Liver (tissue), 9 donors: ENCODE data around the gene TMEM170B. TPM values are rescaled to one million over a fixed set of nuclear protein-coding genes. Genes with fewer than 3 reads are reported as not detected.

ENCODE experiments used
- DNase-seq: peaks from one replicate; pipeline ENCODE4 v3.0.0-alpha.2; 2017; ENCODE audit warnings: low spot score
- H3K27ac ChIP-seq, 2 donors: one replicate each; pipeline ENCODE4 v1.7.0; 2013; ENCODE audit warnings: inconsistent platforms in 2 of 2, low read length in 2 of 2, control low read depth in 1 of 2, low read depth in 1 of 2, mild to moderate bottlenecking in 1 of 2
- H3K27me3 ChIP-seq, 4 donors: one replicate each; pipeline versions ENCODE4 v1.6.1 to v1.7.0; 2013; ENCODE audit warnings: low read length in 3 of 4, inconsistent platforms in 1 of 4, mild to moderate bottlenecking in 1 of 4, moderate library complexity in 1 of 4; ENCODE audit not compliant: control insufficient read depth in 4 of 4, insufficient read depth in 4 of 4
- H3K36me3 ChIP-seq, 4 donors: one replicate each; pipeline versions ENCODE4 v1.6.1 to v1.7.0; 2013; ENCODE audit warnings: low read length in 3 of 4, mild to moderate bottlenecking in 3 of 4, low read depth in 1 of 4, moderate library complexity in 1 of 4; ENCODE audit not compliant: control insufficient read depth in 4 of 4, insufficient read depth in 3 of 4
- H3K4me1 ChIP-seq, 4 donors: one replicate each; pipeline versions ENCODE4 v1.6.1 to v1.7.0; 2013; ENCODE audit warnings: low read length in 3 of 4, mild to moderate bottlenecking in 3 of 4, moderate library complexity in 1 of 4; ENCODE audit not compliant: control insufficient read depth in 4 of 4, insufficient read depth in 4 of 4
- H3K4me3 ChIP-seq, 3 donors: one replicate each; pipeline versions ENCODE4 v1.6.1 to v1.7.0; 2013; ENCODE audit warnings: low read length in 3 of 3, control low read depth in 1 of 3, low read depth in 1 of 3, mild to moderate bottlenecking in 1 of 3
- H3K9ac ChIP-seq, 2 donors: one replicate each; pipeline ENCODE4 v1.7.0; 2013; ENCODE audit warnings: low read length in 2 of 2, mild to moderate bottlenecking in 2 of 2, moderate library complexity in 2 of 2, control low read depth in 1 of 2, low read depth in 1 of 2
- H3K9me3 ChIP-seq, 4 donors: one replicate each; pipeline versions ENCODE4 v1.6.1 to v1.7.0; 2013; ENCODE audit warnings: low read length in 3 of 4; ENCODE audit not compliant: control insufficient read depth in 4 of 4
- EGR1 ChIP-seq, 2 donors: IDR thresholded peaks; 2 replicates each; pipeline ENCODE4 v1.6.1; 2016 to 2018; ENCODE audit warnings: antibody characterized with exemption in 2 of 2, low read depth in 2 of 2
- FOXA1 ChIP-seq: IDR thresholded peaks from 2 replicates; pipeline ENCODE4 v1.6.1; 2016; ENCODE audit warnings: antibody characterized with exemption
- FOXA2 ChIP-seq: IDR thresholded peaks from 2 replicates; pipeline ENCODE4 v1.6.1; 2016; ENCODE audit warnings: antibody characterized with exemption
- GABPA ChIP-seq, 2 donors: IDR thresholded peaks in 1 of 2; conservative IDR thresholded peaks in 1 of 2; 2 replicates each; pipeline ENCODE4 v1.6.1; 2016; ENCODE audit warnings: antibody characterized with exemption in 2 of 2, mild to moderate bottlenecking in 1 of 2, moderate library complexity in 1 of 2
- HNF4A ChIP-seq, 2 donors: conservative IDR thresholded peaks; 2 replicates each; pipeline ENCODE4 v1.6.1; 2016; ENCODE audit warnings: antibody characterized with exemption in 2 of 2, mild to moderate bottlenecking in 2 of 2
- JUND ChIP-seq, 2 donors: IDR thresholded peaks; 2 replicates each; pipeline ENCODE4 v1.6.1; 2016; ENCODE audit warnings: antibody characterized with exemption in 2 of 2
- NR2F2 ChIP-seq: IDR thresholded peaks from 2 replicates; pipeline ENCODE4 v1.6.1; 2016; ENCODE audit warnings: antibody characterized with exemption
- REST ChIP-seq: IDR thresholded peaks from 2 replicates; pipeline ENCODE4 v1.6.1; 2016; ENCODE audit warnings: antibody characterized with exemption, mild to moderate bottlenecking
- RXRA ChIP-seq, 2 donors: IDR thresholded peaks; 2 replicates each; pipeline ENCODE4 v1.6.1; 2017 to 2018; ENCODE audit warnings: antibody characterized with exemption in 2 of 2, mild to moderate bottlenecking in 1 of 2
- SP1 ChIP-seq: IDR thresholded peaks from 2 replicates; pipeline ENCODE4 v1.6.1; 2018; ENCODE audit warnings: antibody characterized with exemption, mild to moderate bottlenecking
- TAF1 ChIP-seq: conservative IDR thresholded peaks from 2 replicates; pipeline ENCODE4 v1.6.1; 2016; ENCODE audit warnings: antibody characterized with exemption, mild to moderate bottlenecking
- YY1 ChIP-seq: IDR thresholded peaks from 2 replicates; pipeline ENCODE4 v1.6.1; 2016; ENCODE audit warnings: antibody characterized with exemption, mild to moderate bottlenecking
- WGBS: extraction: QIAGEN DNeasy Blood & Tissue Kit; methylation state at CpG from one replicate; pipeline ENCODE4 v1.1.7; 2013; 5-methylcytosine and 5-hydroxymethylcytosine counted together
- polyA plus RNA-seq, 2 donors: library from polyadenylated mRNA; stranded (reverse) in 1 of 2; unstranded in 1 of 2; fragments of 200-250 nt in 1 of 2; fragments of >200 nt in 1 of 2; fragmentation: Nextera tagmentation in 1 of 2; extraction: Ambion mirVana in 1 of 2; gene quantifications; one replicate each; pipeline versions ENCODE4 v1.2.1 to v1.2.3, GENCODE V29; 2013 to 2015
- total RNA-seq, 2 donors: library from RNA; depleted of rRNA; stranded (reverse); fragments of >200 nt; gene quantifications; one replicate each; pipeline ENCODE4 v1.2.3, GENCODE V29; 2014
- TF ChIP-seq, protein P1 (sequence below): fragments of 150-350 bp; IDR thresholded peaks from 2 replicates; pipeline ENCODE4 v1.5.1; 2017; ENCODE audit warnings: improper control_type of control experiment, low read depth, low read length; ENCODE audit not compliant: missing input control
- TF ChIP-seq, protein P2 (sequence below): IDR thresholded peaks from 2 replicates; pipeline ENCODE4 v1.6.1; 2016; ENCODE audit warnings: antibody characterized with exemption
- donor health status: healthy.
- donor health status: healthy.
- donor health status: healthy.
- donor health status: healthy.
- donor health status: healthy.

TMEM170B gene
- total and polyA plus RNA-seq, 4 donors = 1.8 to 11.0 (median 6.1) TPM

DNA sequence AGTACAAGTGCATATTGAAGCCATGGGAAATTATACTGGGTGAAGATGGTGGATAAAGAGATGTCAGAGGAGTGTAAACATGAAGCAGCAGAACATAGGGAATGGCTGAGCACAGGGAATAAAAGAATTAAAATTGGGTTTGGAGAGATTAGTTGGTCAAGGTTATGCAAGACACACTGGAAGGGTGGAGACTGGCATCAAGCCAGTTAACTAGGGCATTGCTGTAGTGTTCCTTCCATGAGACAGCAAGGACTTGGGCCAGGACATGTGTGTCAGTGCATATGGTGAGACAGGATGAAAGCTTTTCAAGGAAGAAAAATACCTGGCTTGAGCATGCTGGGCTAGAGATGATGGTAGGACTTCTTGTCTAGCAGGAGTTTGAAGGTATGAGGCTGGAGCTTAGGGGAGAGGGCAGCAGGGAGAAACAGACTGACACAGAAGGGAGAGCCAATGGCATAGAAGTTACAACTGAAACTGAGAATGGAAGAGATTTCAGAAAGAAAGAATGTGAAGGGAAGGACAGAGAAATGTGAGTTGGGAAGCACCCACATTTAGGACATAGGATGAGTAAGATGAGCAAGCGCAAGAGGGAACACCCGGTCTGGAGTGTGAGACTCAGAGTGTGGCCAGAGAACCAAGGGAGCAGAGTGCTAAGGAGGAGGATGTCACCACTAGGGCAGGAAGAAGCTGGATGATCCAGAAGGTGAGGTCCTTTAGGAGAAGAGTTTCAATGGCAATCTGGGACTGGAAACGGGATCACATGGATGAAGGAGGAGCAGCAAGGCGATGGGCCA, 14.5 kb upstream of the TMEM170B start:
- Histone ChIP-seq H3K9me3 (no peaks in the 10 kb centered on the region), H3K36me3 (no peaks in the 10 kb centered on the region), H3K9ac (no peak overlapping the region), H3K4me3 (no peak overlapping the region), H3K4me1 (no peaks in the 10 kb centered on the region), H3K27ac (no peak overlapping the region), H3K27me3 (no peaks in the 10 kb centered on the region)
- WGBS = 96% methylated on average over 4 of the region's 4 CpGs
- TF ChIP-seq TAF1 (no peak), GABPA (IDR thresholded peaks at IDR 0.05 in 1 of 2, conservative IDR thresholded peaks at IDR 0.05 in 1 of 2) (no peak), NR2F2 (no peak), SP1 (no peak), RXRA (IDR thresholded peaks at IDR 0.05) (no peak), HNF4A (conservative IDR thresholded peaks at IDR 0.05) (no peak)
- TF ChIP-seq, protein P1, sequence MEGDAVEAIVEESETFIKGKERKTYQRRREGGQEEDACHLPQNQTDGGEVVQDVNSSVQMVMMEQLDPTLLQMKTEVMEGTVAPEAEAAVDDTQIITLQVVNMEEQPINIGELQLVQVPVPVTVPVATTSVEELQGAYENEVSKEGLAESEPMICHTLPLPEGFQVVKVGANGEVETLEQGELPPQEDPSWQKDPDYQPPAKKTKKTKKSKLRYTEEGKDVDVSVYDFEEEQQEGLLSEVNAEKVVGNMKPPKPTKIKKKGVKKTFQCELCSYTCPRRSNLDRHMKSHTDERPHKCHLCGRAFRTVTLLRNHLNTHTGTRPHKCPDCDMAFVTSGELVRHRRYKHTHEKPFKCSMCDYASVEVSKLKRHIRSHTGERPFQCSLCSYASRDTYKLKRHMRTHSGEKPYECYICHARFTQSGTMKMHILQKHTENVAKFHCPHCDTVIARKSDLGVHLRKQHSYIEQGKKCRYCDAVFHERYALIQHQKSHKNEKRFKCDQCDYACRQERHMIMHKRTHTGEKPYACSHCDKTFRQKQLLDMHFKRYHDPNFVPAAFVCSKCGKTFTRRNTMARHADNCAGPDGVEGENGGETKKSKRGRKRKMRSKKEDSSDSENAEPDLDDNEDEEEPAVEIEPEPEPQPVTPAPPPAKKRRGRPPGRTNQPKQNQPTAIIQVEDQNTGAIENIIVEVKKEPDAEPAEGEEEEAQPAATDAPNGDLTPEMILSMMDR = no peak
- DNase-seq = no peak

DNA sequence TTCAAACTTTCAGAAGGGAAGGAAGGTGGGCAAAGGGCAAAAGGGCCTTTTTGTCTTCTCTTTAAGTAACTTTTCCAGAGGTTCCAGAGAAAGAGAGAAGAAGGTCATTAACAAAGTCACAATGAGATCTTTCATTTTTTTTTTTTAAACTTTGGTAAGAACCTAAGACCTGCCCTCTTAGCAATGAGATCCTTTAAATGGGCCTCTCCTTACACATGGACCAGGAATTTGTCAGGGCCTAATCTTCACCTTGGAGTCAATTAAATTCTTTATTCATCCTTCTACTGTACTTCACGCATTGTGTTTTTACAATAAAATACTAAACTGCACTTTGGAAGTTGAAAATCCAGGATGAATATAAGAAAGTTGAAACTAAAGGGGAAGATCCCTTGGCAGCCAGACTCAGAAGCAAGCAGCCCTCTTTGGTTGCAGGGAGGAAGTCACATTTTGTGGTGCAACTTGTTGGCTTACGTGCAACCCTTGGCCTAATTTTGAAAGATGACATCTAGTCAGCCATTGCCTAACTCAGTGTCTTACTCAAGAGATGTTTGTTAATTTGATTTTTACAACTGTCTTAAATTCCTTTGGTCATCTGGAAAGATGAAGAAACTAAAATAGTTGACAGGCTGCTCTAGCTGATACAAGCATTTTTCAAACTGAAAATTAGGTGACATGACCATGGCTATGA, 11.9 kb upstream of the TMEM170B start:
- Histone ChIP-seq H3K9ac (no peak overlapping the region), H3K27me3 (no peaks in the 10 kb centered on the region), H3K36me3 (no peaks in the 10 kb centered on the region), H3K4me3 (no peak overlapping the region), H3K27ac (no peak overlapping the region), H3K9me3 (no peaks in the 10 kb centered on the region), H3K4me1 (no peaks in the 10 kb centered on the region)
- WGBS = 60% methylated on average over 2 of the region's 2 CpGs
- no peak for DNase-seq
- peak in 1 of 2 donors; percentile 42 for TF ChIP-seq RXRA (IDR thresholded peaks at IDR 0.05)
- no peak for TF ChIP-seq NR2F2
- TF ChIP-seq HNF4A (conservative IDR thresholded peaks at IDR 0.05) = peak; percentile 16 to 31
- TF ChIP-seq SP1 = peak; percentile 26
- no peak for TF ChIP-seq EGR1 (IDR thresholded peaks at IDR 0.05; ENCODE audit: low read depth in 2 of 2)
- TF ChIP-seq JUND (IDR thresholded peaks at IDR 0.05) = peak in 1 of 2 donors; percentile 37
- TF ChIP-seq, protein P2, sequence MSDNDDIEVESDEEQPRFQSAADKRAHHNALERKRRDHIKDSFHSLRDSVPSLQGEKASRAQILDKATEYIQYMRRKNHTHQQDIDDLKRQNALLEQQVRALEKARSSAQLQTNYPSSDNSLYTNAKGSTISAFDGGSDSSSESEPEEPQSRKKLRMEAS = peak; percentile 12
- peak; percentile 47 for TF ChIP-seq YY1
- TF ChIP-seq FOXA1 = no peak
- no peak for TF ChIP-seq FOXA2
- peak; percentile 30 for TF ChIP-seq REST
